ENCODE data around the gene GBE1.

The GBE1 gene

GRCh38 chr3:81490541-81491288 is 270.7 kb downstream of the GBE1 start:
- DNase-seq = peak; percentile 61
- H3K9me3 Mint-ChIP-seq = peaks cover 3% of the 10 kb centered on the region
- H3K4me3 Mint-ChIP-seq = no peak overlapping the region
- no peaks in the 10 kb centered on the region for H3K27me3 Mint-ChIP-seq
- H3K27ac Mint-ChIP-seq = no peak overlapping the region
- peaks cover 3% of the 10 kb centered on the region for H3K36me3 Mint-ChIP-seq (ENCODE audit: low read depth)
- H3K4me1 Mint-ChIP-seq (ENCODE audit: low read depth) = no peaks in the 10 kb centered on the region

- Mint-ChIP-seq H3K27me3 (peaks cover 5% of the 10 kb centered on the region), H3K9me3 (peaks cover 12% of the 10 kb centered on the region), H3K4me3 (no peak overlapping the region), H3K27ac (no peak overlapping the region), H3K4me1 (ENCODE audit: low read depth) (no peaks in the 10 kb centered on the region), H3K36me3 (ENCODE audit: low read depth) (peaks cover 3% of the 10 kb centered on the region)
- DNase-seq = no peak
These were observed 276.0 kb downstream of the GBE1 start for GRCh38 chr3:81485444-81485865.

GRCh38 chr3:81484520-81484919 is 276.9 kb downstream of the GBE1 start:
- DNase-seq = no peak
- no peaks in the 10 kb centered on the region for H3K4me1 Mint-ChIP-seq (ENCODE audit: low read depth)
- peaks cover 7% of the 10 kb centered on the region for H3K27me3 Mint-ChIP-seq
- H3K27ac Mint-ChIP-seq = no peak overlapping the region
- peaks cover 3% of the 10 kb centered on the region for H3K36me3 Mint-ChIP-seq (ENCODE audit: low read depth)
- H3K9me3 Mint-ChIP-seq = peaks cover 12% of the 10 kb centered on the region
- H3K4me3 Mint-ChIP-seq = no peak overlapping the region

GRCh38 chr3:81483046-81483445 is 278.4 kb downstream of the GBE1 start:
- no peak overlapping the region for H3K27ac Mint-ChIP-seq
- H3K27me3 Mint-ChIP-seq = peaks cover 7% of the 10 kb centered on the region
- H3K36me3 Mint-ChIP-seq (ENCODE audit: low read depth) = peaks cover 2% of the 10 kb centered on the region
- no peak overlapping the region for H3K4me3 Mint-ChIP-seq
- H3K9me3 Mint-ChIP-seq = peaks cover 12% of the 10 kb centered on the region
- no peak for DNase-seq
- H3K4me1 Mint-ChIP-seq (ENCODE audit: low read depth) = no peaks in the 10 kb centered on the region

GRCh38 chr3:81477740-81478139 is 283.7 kb downstream of the GBE1 start:
- DNase-seq = no peak
- peaks cover 7% of the 10 kb centered on the region for H3K27me3 Mint-ChIP-seq
- no peaks in the 10 kb centered on the region for H3K4me1 Mint-ChIP-seq (ENCODE audit: low read depth)
- no peak overlapping the region for H3K4me3 Mint-ChIP-seq
- peaks cover 2% of the 10 kb centered on the region for H3K9me3 Mint-ChIP-seq
- H3K36me3 Mint-ChIP-seq (ENCODE audit: low read depth) = no peaks in the 10 kb centered on the region
- no peak overlapping the region for H3K27ac Mint-ChIP-seq

GRCh38 chr3:81476692-81477091 is 284.8 kb downstream of the GBE1 start:
- DNase-seq = no peak
- Mint-ChIP-seq H3K4me3 (no peak overlapping the region), H3K4me1 (ENCODE audit: low read depth) (no peaks in the 10 kb centered on the region), H3K36me3 (ENCODE audit: low read depth) (no peaks in the 10 kb centered on the region), H3K27me3 (peaks cover 7% of the 10 kb centered on the region), H3K27ac (no peak overlapping the region), H3K9me3 (no peaks in the 10 kb centered on the region)

GRCh38 chr3:81472600-81473362 is 288.7 kb downstream of the GBE1 start:
- no peaks in the 10 kb centered on the region for H3K27me3 Mint-ChIP-seq
- H3K4me1 Mint-ChIP-seq (ENCODE audit: low read depth) = no peaks in the 10 kb centered on the region
- no peak overlapping the region for H3K4me3 Mint-ChIP-seq
- DNase-seq = no peak
- H3K9me3 Mint-ChIP-seq = no peaks in the 10 kb centered on the region
- H3K27ac Mint-ChIP-seq = no peak overlapping the region
- H3K36me3 Mint-ChIP-seq (ENCODE audit: low read depth) = no peaks in the 10 kb centered on the region

GRCh38 chr3:81470524-81471278 is 290.7 kb downstream of the GBE1 start:
- H3K9me3 Mint-ChIP-seq = no peaks in the 10 kb centered on the region
- H3K36me3 Mint-ChIP-seq (ENCODE audit: low read depth) = no peaks in the 10 kb centered on the region
- H3K27me3 Mint-ChIP-seq = no peaks in the 10 kb centered on the region
- no peak overlapping the region for H3K27ac Mint-ChIP-seq
- no peak overlapping the region for H3K4me3 Mint-ChIP-seq
- DNase-seq = no peak
- H3K4me1 Mint-ChIP-seq (ENCODE audit: low read depth) = no peaks in the 10 kb centered on the region

GRCh38 chr3:81468391-81468790 is 293.1 kb downstream of the GBE1 start:
- Mint-ChIP-seq H3K4me1 (ENCODE audit: low read depth) (no peaks in the 10 kb centered on the region), H3K4me3 (no peak overlapping the region), H3K27ac (no peak overlapping the region), H3K9me3 (no peaks in the 10 kb centered on the region), H3K27me3 (no peaks in the 10 kb centered on the region), H3K36me3 (ENCODE audit: low read depth) (no peaks in the 10 kb centered on the region)
- no peak for DNase-seq

GRCh38 chr3:81466201-81466560 is 295.3 kb downstream of the GBE1 start:
- H3K4me3 Mint-ChIP-seq = no peak overlapping the region
- no peaks in the 10 kb centered on the region for H3K9me3 Mint-ChIP-seq
- no peaks in the 10 kb centered on the region for H3K27me3 Mint-ChIP-seq
- no peak overlapping the region for H3K27ac Mint-ChIP-seq
- DNase-seq = no peak
- no peaks in the 10 kb centered on the region for H3K36me3 Mint-ChIP-seq (ENCODE audit: low read depth)
- no peaks in the 10 kb centered on the region for H3K4me1 Mint-ChIP-seq (ENCODE audit: low read depth)

GRCh38 chr3:81465510-81466200 is 295.8 kb downstream of the GBE1 start:
- DNase-seq = no peak
- H3K36me3 Mint-ChIP-seq (ENCODE audit: low read depth) = no peaks in the 10 kb centered on the region
- no peak overlapping the region for H3K27ac Mint-ChIP-seq
- no peaks in the 10 kb centered on the region for H3K9me3 Mint-ChIP-seq
- H3K4me1 Mint-ChIP-seq (ENCODE audit: low read depth) = no peaks in the 10 kb centered on the region
- no peaks in the 10 kb centered on the region for H3K27me3 Mint-ChIP-seq
- H3K4me3 Mint-ChIP-seq = no peak overlapping the region

- Mint-ChIP-seq H3K9me3 (no peaks in the 10 kb centered on the region), H3K4me1 (ENCODE audit: low read depth) (no peaks in the 10 kb centered on the region), H3K36me3 (ENCODE audit: low read depth) (no peaks in the 10 kb centered on the region)
These were observed 297.7 kb downstream of the GBE1 start for GRCh38 chr3:81463781-81464180.

GRCh38 chr3:81462921-81463320 is 298.5 kb downstream of the GBE1 start:
- Mint-ChIP-seq H3K9me3 (no peaks in the 10 kb centered on the region), H3K4me3 (no peak overlapping the region), H3K36me3 (ENCODE audit: low read depth) (no peaks in the 10 kb centered on the region), H3K4me1 (ENCODE audit: low read depth) (no peaks in the 10 kb centered on the region), H3K27ac (no peak overlapping the region), H3K27me3 (no peaks in the 10 kb centered on the region)
- no peak for DNase-seq

More at GRCh38 chr3:81463781-81464180, 297.7 kb downstream of the GBE1 start:
- Mint-ChIP-seq H3K4me3 (no peak overlapping the region), H3K27me3 (no peaks in the 10 kb centered on the region), H3K27ac (no peak overlapping the region)
- DNase-seq = no peak

GRCh38 chr3:81459733-81460132 is 301.7 kb downstream of the GBE1 start:
- Mint-ChIP-seq H3K9me3 (no peaks in the 10 kb centered on the region), H3K27ac (no peak overlapping the region), H3K4me3 (no peak overlapping the region), H3K36me3 (ENCODE audit: low read depth) (no peaks in the 10 kb centered on the region), H3K27me3 (no peaks in the 10 kb centered on the region), H3K4me1 (ENCODE audit: low read depth) (no peaks in the 10 kb centered on the region)
- DNase-seq = no peak
